Hair follicle dermal papilla cell (primary cell): Measurements from ENCODE around the gene PHAX. TPM values are rescaled to one million over a fixed set of nuclear protein-coding genes. Genes with fewer than 3 reads are reported as not detected.

Source experiments
- small RNA-seq: library from RNA; depleted of rRNA; stranded (forward); fragments of <200 nt; gene quantifications from one replicate; pipeline ENCODE3, GENCODE V24; 2012
- total RNA-seq: library from RNA; depleted of rRNA; stranded (reverse); fragments of >200 nt; gene quantifications from 2 replicates; pipeline ENCODE4 v1.2.3, GENCODE V29; 2012

The PHAX gene, protein sequence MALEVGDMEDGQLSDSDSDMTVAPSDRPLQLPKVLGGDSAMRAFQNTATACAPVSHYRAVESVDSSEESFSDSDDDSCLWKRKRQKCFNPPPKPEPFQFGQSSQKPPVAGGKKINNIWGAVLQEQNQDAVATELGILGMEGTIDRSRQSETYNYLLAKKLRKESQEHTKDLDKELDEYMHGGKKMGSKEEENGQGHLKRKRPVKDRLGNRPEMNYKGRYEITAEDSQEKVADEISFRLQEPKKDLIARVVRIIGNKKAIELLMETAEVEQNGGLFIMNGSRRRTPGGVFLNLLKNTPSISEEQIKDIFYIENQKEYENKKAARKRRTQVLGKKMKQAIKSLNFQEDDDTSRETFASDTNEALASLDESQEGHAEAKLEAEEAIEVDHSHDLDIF
- total RNA-seq, result 42.6 and 53.5 TPM in 2 replicates

DNA sequence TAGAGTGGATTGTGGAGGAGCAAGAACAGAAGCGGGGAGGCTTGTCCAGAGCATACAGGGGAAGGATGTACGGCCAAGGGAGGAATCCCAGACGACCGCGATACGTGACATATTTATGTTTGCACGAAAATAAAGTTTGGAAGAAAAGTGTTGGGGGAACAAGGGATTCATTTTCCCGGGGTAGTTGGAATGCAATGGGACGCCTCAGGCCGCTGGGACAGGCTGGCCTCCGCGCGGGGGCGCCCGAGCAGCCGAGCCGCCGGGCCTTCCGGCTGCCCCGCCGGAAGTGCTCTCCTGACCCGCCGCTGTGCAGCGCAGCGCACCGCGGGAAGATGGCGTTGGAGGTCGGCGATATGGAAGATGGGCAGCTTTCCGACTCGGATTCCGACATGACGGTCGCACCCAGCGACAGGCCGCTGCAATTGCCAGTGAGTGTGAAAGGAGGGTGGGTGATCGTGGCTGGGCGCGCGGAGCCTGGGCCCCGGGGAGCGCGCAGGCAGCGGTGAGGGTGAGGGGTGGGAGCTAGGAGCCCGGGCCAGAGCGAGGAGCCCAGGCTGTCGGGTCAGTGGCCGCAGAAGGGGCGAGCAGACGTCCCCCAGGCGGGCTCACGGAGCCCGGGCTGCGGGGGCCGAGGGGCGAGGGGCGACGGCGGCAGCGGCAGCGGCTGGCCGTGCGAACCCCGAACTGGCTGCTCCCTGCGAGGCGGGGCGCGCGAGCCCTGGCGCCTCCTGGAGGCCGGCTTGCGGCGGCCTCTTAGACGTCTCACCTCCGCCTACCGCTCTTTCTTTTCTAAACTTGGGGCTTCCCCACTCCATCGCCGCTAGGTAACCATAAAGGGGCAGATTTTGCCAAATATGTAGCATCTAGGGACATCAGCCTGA lies at the start of gene PHAX:
Gene PHAX, plus strand, starts transcription at position 317 of the 881 bp plus-strand sequence. Its CDS starts 16 bp downstream, at position 333.

DNA sequence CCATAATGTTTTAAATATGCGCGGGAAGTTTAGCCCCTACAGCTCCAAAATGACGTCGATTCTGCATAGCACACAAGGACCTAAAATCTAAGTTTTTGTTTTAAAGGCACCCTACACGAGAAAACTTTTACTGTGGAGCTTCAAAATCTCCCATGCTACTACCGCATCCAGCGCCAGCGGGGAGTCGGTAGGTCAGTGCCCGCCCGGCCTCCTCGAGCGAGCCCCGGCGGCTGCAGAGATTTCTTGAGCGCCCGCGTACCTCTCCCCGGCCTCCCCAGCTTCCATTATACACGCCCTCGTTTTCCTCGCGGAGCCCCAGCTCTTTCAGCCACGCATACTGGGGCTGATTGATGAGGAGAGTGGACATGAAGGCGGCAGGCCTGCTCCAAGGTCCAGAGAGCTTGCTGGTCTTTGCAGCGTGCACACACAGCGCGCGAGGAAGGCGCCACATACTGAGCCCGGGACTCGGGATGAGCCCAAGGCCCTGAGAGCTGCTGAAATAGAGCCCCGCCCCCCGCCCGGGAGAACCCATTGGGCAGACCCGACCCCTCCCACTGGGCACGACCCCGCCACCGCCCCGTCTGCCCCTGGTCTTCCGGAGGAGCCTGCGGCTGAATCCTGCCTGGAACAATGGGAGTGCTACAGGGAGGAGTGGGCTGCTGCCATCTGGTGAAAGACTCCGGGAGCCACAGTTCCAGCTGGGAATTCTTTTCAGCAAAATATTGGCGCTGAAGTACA lies 5.8 kb upstream of the PHAX start, which contains the start of gene ALDH7A1:
Gene ALDH7A1, minus strand, starts transcription at position 472 of the 738 bp plus-strand sequence. Its CDS starts 21 bp downstream, at position 451.

Small RNA genes lying within 50 kb of the gene (small RNA-seq; reads per million reads assigned to genes)
- gene BOLA3P3 (not detected), gene RNU6-290P (not detected)

Other genes with a start within 250 kb of the PHAX start
- gene GRAMD2B, start 177.5 kb upstream of the PHAX start, total RNA-seq, result 95.3 and 105 TPM in 2 replicates
- 24.7 and 33.5 TPM in 2 replicates for gene ALDH7A1, start 5.7 kb upstream of the PHAX start, total RNA-seq
- gene LMNB1, start 176.2 kb downstream of the PHAX start, total RNA-seq, result 9.6 and 9.9 TPM in 2 replicates